ENCODE measurements around the gene PIK3CD.
A peak's percentile ranks its signal among the peaks of the same experiment; 100 is the strongest.
"Not testable (repeated sequence)": the region's sequence is repeated elsewhere in the genome, so short reads cannot be mapped to it uniquely, and the experiment has no call there.

The PIK3CD gene

DNA sequence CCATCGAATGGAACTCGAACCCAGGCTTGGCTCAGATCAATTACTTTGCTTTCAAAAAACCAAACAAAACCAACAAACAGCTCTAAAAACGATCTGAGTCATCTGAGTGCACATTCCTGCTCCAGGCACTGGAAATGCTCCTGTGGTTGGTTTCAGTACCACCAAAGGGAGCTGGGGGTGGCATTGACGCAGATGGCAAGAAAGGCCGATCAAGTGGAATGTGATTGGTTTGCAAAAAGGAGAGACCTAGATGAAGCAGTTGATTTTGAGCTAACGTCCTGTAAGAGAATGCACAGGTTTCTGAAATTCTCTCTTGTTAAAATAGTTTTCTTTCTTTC, 39.5 kb downstream of the PIK3CD start:
- no peak for DNase-seq

- DNase-seq, result no peak
These were observed 40.2 kb downstream of the PIK3CD start for GRCh38 chr1:9691691-9692090.

- DNase-seq, result no peak
These were observed 45.3 kb downstream of the PIK3CD start for GRCh38 chr1:9696793-9697192.

- no peak for DNase-seq
These were observed 47.8 kb downstream of the PIK3CD start for GRCh38 chr1:9699361-9699760.

DNA sequence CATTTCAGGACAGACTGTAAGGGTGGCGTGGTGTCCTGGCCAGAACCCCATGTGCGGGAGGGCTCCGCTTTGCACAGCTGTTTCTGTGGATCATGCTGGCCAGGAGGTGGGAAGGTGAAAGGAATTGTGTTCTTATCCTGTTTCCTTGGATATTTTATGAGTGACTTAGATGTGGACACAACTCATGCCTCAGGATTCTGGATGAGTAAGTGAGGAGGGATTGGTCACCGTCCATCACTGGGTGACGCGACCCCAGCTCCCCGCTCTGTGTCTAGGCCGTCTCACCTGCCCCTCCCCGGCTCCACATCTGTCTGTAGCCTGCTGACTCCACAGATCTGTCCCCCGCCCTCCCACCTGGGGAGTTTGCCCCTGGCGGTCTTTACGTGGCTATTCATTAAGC, 48.8 kb downstream of the PIK3CD start:
- DNase-seq, result no peak

DNA sequence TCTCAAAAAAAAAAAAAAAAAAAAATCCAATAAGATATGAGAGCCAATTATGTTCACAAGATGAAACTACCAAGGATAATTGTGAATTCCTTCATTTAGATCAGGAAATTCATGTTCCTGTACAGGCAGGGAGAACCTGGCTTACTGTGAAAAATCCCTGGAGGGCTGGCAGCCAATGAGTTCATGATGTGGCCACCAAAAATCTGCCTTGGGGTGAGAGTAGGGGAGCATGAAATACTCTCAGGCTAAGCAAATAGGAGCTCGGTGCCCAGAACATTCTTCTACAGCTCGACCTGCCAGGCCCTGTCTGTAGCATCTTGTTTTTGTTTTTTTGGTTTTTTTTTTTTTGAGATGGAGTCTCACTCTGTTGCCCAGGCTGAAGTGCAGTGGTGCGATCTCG, 50.1 kb downstream of the PIK3CD start:
- DNase-seq, result no peak

DNA sequence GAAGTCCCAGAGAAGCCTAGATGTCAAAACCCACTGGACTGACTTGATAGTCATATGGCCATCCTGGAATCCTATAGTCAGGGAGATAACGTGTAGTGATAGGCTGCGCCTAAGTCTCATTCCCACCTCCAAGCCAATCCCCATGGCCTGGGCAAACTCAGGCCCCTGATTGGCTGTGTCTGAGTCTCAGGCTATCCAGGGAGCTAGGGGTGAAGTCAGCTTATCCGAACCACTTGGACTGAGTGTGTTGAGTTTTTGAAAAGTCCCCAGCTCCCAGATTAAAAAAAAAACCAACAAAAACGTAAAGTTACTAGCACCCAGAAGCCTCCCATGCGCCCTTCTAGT, 51.6 kb downstream of the PIK3CD start:
- DNase-seq, result no peak

DNA sequence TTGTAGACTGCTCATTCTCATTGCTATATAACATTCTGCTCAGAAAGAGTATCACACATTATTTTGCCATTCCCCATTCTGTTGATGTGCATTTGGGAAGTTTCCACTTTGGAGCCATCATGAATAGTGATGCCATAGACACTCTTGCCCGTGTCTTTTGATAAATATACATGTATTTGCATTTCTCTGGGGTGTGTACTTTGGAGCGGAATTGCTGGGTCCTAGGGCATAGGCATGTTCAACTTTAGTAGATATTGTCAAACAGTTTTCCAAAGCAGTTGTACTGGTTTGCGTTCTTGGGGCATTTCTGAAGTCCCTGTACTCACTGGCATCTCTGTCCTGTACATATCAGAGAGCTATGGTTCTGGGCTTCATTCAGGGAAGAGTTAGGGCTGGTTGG, 52.1 kb downstream of the PIK3CD start:
- DNase-seq, result no peak

GRCh38 chr1:9705337-9706093, 54.0 kb downstream of the PIK3CD start:
- no peak for DNase-seq

GRCh38 chr1:9706178-9706577, 54.6 kb downstream of the PIK3CD start:
- DNase-seq, result no peak

DNA sequence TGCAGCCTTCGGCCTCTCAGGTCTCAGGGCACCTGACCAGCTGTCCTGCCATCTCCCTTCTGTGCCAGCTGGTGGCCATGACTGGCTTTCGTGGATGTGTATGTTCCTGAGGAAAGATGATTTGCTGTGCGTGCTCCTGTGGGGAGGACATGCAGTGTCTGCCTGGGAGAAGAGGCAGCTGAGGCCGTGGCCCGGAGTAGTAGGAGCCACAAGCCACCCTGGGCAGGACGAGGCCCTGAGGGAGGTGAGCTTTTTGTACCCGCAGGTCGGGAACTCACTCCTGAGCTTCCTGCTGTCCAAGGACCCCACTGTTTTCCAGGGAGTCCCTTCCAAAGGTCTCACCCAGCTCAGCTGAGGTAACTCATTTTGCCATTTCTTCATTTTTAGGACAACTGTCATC, 58.5 kb downstream of the PIK3CD start:
- DNase-seq, result no peak

- DNase-seq, result no peak
These were observed 60.0 kb downstream of the PIK3CD start for GRCh38 chr1:9711466-9712020.

GRCh38 chr1:9712767-9713166, 61.2 kb downstream of the PIK3CD start:
- not testable (repeated sequence) for DNase-seq

DNA sequence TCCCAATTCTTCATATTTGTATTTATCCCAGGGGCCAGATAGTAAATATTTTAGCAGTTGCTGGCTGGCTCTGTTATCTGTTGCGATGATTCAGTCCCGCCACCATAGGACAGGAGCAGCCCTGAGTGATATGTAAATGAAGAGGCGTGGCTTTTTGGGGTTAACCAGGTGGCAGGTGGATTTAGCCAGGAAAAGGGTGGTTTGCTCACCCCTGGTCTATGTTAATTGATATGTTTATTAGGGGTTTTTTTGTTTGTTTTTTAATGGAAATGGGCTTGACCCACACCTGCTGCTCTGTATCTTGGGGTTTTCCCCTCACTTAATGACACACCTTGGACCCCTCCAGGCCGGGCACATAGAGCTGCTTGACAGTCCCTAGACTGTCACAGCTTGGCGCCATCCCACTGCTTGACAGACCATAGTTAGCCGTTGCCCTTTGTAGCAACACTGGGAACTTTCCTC, 62.8 kb downstream of the PIK3CD start:
- DNase-seq, result no peak

GRCh38 chr1:9715536-9716226, 64.2 kb downstream of the PIK3CD start:
- DNase-seq, result no peak

- DNase-seq, result no peak
These were observed 65.1 kb downstream of the PIK3CD start for GRCh38 chr1:9716404-9717192.

DNA sequence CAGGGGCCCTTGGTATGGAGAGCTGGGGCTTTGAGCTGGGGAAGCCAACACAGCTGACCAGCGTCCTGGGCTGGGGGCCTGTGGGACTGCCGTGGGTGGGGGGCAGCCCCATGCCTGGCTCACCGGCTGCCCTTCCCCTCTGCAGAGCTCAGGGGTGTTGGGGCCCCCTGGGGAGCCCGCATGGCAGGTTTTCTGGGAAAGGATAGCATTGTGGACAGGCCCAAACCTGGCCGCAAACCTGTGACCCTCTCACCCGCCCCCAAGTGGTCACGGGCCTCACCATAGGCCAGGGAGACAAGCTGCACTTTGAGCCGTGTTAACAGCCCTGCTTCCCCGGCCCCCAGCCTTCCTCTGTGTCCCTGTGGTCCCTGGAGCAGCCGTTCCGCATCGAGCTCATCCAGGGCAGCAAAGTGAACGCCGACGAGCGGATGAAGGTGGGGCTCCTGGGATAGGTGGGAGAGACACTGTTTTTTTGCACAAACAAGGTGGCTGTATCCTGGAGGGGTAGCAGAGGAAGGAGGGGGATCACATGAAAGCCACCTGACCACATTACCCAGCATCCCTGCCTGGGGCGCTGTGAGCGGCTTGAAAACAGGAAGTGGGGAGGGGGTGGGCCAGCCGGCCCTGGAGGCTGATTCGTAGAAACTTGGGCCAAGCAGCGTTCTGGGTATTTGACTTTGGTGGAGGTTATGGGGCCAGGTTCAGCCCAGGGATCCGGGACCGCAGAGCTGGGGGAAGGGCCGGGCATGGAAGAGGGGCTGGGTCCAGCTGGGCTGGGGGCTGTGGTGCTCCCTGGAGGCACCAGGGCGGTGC, 65.9 kb downstream of the PIK3CD start:
- peak; percentile 46 for DNase-seq

- DNase-seq, result no peak
These were observed 66.6 kb downstream of the PIK3CD start for GRCh38 chr1:9718006-9718680.

DNA sequence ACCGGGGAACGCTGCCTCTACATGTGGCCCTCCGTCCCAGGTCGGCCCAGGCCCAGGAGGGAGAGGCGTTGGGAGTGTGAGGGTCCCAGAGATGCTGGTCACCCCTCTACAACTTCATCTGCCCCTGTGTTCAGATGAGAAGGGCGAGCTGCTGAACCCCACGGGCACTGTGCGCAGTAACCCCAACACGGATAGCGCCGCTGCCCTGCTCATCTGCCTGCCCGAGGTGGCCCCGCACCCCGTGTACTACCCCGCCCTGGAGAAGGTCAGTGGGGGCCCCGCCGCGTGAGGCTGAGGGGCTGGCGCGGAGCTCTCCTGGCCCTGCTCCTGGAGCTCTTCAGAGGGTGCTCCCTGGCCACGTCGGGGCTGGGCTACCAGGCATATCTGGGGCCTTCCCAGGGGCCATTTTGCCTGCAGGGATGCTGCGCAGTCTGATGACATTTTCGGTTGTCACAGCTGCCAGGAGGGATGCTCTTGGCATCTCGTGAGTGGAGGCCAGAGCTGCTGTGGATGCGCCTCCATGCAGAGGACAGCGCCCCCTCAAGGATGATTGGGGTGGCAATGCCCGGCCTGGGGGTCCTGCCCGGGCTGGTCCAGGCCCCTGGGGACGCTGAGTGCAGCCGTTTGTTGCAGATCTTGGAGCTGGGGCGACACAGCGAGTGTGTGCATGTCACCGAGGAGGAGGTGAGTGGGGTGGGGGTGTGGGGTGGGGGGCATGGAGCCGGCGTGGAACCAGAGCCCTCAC, 68.6 kb downstream of the PIK3CD start:
- DNase-seq, result no peak

DNA sequence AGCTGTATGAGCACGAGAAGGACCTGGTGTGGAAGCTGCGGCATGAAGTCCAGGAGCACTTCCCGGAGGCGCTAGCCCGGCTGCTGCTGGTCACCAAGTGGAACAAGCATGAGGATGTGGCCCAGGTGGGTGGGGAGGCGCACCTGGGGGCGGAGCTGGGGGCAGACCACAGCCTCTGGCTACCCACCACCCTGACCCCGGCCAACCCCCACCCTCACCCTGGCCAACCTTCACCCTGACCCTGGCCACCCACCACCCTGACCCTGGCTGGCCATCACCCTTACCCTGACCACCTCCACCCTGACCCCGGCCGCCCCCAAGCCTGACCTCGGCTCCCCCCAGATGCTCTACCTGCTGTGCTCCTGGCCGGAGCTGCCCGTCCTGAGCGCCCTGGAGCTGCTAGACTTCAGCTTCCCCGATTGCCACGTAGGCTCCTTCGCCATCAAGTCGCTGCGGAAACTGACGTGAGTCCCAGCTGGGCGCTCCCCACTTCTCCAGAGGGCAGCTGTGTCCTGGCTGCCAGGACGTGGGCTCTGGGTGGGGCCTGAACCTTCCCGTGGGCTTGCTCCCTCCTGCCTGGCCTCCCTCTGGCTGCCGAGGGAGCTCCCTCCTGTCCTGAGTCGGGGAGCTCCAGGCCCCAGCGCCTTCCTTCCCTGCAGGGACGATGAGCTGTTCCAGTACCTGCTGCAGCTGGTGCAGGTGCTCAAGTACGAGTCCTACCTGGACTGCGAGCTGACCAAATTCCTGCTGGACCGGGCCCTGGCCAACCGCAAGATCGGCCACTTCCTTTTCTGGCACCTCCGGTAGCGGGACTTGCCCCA, 69.5 kb downstream of the PIK3CD start:
- DNase-seq, result no peak

Data from retina (tissue), 1 donor.